NCI-H2196 (cell line): Measurements from ENCODE around the gene BCAS3.
"Not testable (repeated sequence)": the region's sequence is repeated elsewhere in the genome, so short reads cannot be mapped to it uniquely, and the experiment has no call there.

Experiments used
- DNase-seq: peaks from one replicate; lab custom pipeline; 2025; ENCODE audit not compliant: unreplicated experiment; lab: John Stamatoyannopoulos, UW

The BCAS3 gene

GRCh38 chr17:61244988-61245387 lies 567.3 kb downstream of the BCAS3 start:
- DNase-seq: not testable (repeated sequence)

- DNase-seq: no peak
Measured at GRCh38 chr17:61245706-61246135, 568.1 kb downstream of the BCAS3 start.

- peak; percentile 7 for DNase-seq
Measured at GRCh38 chr17:61247439-61247838, 569.8 kb downstream of the BCAS3 start.

- no peak for DNase-seq
Measured at GRCh38 chr17:61248399-61248798, 570.7 kb downstream of the BCAS3 start.

GRCh38 chr17:61249649-61250299 lies 572.1 kb downstream of the BCAS3 start:
- DNase-seq: no peak

GRCh38 chr17:61250335-61250890 lies 572.8 kb downstream of the BCAS3 start:
- no peak for DNase-seq

- no peak for DNase-seq
Measured at GRCh38 chr17:61251939-61252865, 574.6 kb downstream of the BCAS3 start.

GRCh38 chr17:61253362-61253761 lies 575.7 kb downstream of the BCAS3 start:
- DNase-seq: no peak

- DNase-seq: no peak
Measured at GRCh38 chr17:61253937-61254574, 576.4 kb downstream of the BCAS3 start.

GRCh38 chr17:61254904-61255303 lies 577.3 kb downstream of the BCAS3 start:
- no peak for DNase-seq

GRCh38 chr17:61255647-61256046 lies 578.0 kb downstream of the BCAS3 start:
- no peak for DNase-seq

- DNase-seq: no peak
Measured at GRCh38 chr17:61259360-61259759, 581.7 kb downstream of the BCAS3 start.

- DNase-seq: no peak
Measured at GRCh38 chr17:61260071-61260797, 582.6 kb downstream of the BCAS3 start.

GRCh38 chr17:61261001-61261637 lies 583.5 kb downstream of the BCAS3 start:
- DNase-seq: no peak

GRCh38 chr17:61265397-61265796 lies 587.7 kb downstream of the BCAS3 start:
- DNase-seq: no peak

- no peak for DNase-seq
Measured at GRCh38 chr17:61267847-61268246, 590.2 kb downstream of the BCAS3 start.

GRCh38 chr17:61275395-61275794 lies 597.7 kb downstream of the BCAS3 start:
- no peak for DNase-seq

GRCh38 chr17:61276806-61277205 lies 599.2 kb downstream of the BCAS3 start:
- DNase-seq: no peak

GRCh38 chr17:61279476-61280145 lies 602.0 kb downstream of the BCAS3 start:
- no peak for DNase-seq

- DNase-seq: no peak
Measured at GRCh38 chr17:61280338-61280737, 602.7 kb downstream of the BCAS3 start.
